ENCODE measurements around the gene PTPRT. TPM values are rescaled to one million over a fixed set of nuclear protein-coding genes. Genes with fewer than 3 reads are reported as not detected.

The PTPRT gene
- polyA plus RNA-seq, 3 donors = not detected

DNA sequence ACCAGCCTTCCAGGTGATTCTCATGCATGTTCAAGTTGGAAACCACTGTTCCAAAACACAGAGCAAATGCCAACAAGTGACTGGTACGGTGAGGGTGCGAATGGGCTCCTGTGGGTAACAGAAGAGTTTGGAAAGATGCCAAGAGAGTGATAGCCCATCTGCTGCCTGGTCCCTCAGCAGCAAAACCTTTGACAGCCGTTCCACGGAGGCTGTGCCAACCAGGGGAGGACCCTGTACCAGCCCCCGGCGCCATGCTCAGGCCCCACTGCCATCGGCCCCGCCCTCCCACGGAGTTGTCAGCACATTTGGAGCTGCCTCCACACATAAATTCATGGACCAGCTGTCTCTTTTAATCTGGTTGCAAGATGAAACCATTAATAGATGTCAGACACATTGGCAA lies 4.4 kb upstream of the PTPRT start:
- no peak for DNase-seq
- peaks cover 0 to 8% (median 0%) of the 10 kb centered on the region in 7 donors for H3K9me3 Mint-ChIP-seq
- no peak overlapping the region for H3K4me3 Mint-ChIP-seq
- peaks cover 20 to 26% (median 21%) of the 10 kb centered on the region in 3 donors for H3K27me3 Mint-ChIP-seq (ENCODE audit: low read depth in 3 of 3)
- H3K36me3 Mint-ChIP-seq = no peaks in the 10 kb centered on the region
- Histone ChIP-seq H3K9me3 (replicated peaks in 1 of 2; ENCODE audit: control insufficient read depth in 1 of 2, insufficient read depth in 1 of 2, low read length in 2 of 2) (no peaks in the 10 kb centered on the region), H3K79me2 (ENCODE audit: insufficient read depth, low read length) (no peaks in the 10 kb centered on the region), H3K27me3 (ENCODE audit: control insufficient read depth in 2 of 2, insufficient read depth in 2 of 2, low read length in 2 of 2) (peaks cover 0 to 19% of the 10 kb centered on the region in 2 donors), H3K9ac (ENCODE audit: insufficient read depth, low read length, poor library complexity, severe bottlenecking) (no peak overlapping the region), H3K27ac (ENCODE audit: low read depth in 1 of 2, low read length in 2 of 2) (no peak overlapping the region), H4K20me1 (ENCODE audit: insufficient read depth, low read length) (no peaks in the 10 kb centered on the region), H3K4me3 (replicated peaks in 1 of 3; ENCODE audit: low read depth in 2 of 3, low read length in 3 of 3) (no peak overlapping the region), H2AFZ (ENCODE audit: insufficient read depth, low read depth, low read length, poor library complexity, severe bottlenecking) (no peak overlapping the region), H3K4me1 (ENCODE audit: control insufficient read depth in 1 of 2, insufficient read depth in 2 of 2, low read length in 2 of 2) (no peaks in the 10 kb centered on the region), H3K36me3 (replicated peaks in 1 of 2; ENCODE audit: control insufficient read depth in 1 of 2, insufficient read depth in 2 of 2, low read length in 2 of 2) (no peaks in the 10 kb centered on the region), H3K4me2 (replicated peaks; ENCODE audit: extremely low read depth, low read length, poor library complexity, severe bottlenecking) (no peak overlapping the region)
- H3K4me1 Mint-ChIP-seq = no peaks in the 10 kb centered on the region
- intact Hi-C loops (cut with micrococcal nuclease) = no loop called here
- 87% methylated on average over 9 of the region's 9 CpGs for WGBS (ENCODE audit: insufficient coverage)
- H3K27ac Mint-ChIP-seq = no peak overlapping the region
- TF ChIP-seq, protein P1, sequence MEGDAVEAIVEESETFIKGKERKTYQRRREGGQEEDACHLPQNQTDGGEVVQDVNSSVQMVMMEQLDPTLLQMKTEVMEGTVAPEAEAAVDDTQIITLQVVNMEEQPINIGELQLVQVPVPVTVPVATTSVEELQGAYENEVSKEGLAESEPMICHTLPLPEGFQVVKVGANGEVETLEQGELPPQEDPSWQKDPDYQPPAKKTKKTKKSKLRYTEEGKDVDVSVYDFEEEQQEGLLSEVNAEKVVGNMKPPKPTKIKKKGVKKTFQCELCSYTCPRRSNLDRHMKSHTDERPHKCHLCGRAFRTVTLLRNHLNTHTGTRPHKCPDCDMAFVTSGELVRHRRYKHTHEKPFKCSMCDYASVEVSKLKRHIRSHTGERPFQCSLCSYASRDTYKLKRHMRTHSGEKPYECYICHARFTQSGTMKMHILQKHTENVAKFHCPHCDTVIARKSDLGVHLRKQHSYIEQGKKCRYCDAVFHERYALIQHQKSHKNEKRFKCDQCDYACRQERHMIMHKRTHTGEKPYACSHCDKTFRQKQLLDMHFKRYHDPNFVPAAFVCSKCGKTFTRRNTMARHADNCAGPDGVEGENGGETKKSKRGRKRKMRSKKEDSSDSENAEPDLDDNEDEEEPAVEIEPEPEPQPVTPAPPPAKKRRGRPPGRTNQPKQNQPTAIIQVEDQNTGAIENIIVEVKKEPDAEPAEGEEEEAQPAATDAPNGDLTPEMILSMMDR (IDR thresholded peaks at IDR 0.05) = no peak

- peaks cover 0 to 9% (median 0%) of the 10 kb centered on the region in 7 donors for H3K9me3 Mint-ChIP-seq
- peaks cover under 1 to 26% of the 10 kb centered on the region in 2 donors for H3K27me3 ChIP-seq (ENCODE audit: control insufficient read depth in 2 of 2, insufficient read depth in 2 of 2, low read length in 2 of 2)
- H3K79me2 ChIP-seq (ENCODE audit: insufficient read depth, low read length) = no peaks in the 10 kb centered on the region
- H3K27ac Mint-ChIP-seq = no peak overlapping the region
- H3K9ac ChIP-seq (ENCODE audit: insufficient read depth, low read length, poor library complexity, severe bottlenecking) = no peak overlapping the region
- peaks cover 26 to 32% (median 28%) of the 10 kb centered on the region in 3 donors for H3K27me3 Mint-ChIP-seq (ENCODE audit: low read depth in 3 of 3)
- H3K4me1 ChIP-seq (ENCODE audit: control insufficient read depth in 1 of 2, insufficient read depth in 2 of 2, low read length in 2 of 2) = no peaks in the 10 kb centered on the region
- TF ChIP-seq, protein P1 (IDR thresholded peaks at IDR 0.05) = no peak
- H3K4me3 ChIP-seq (replicated peaks in 1 of 3; ENCODE audit: low read depth in 2 of 3, low read length in 3 of 3) = no peak overlapping the region
- no peak overlapping the region for H2AFZ ChIP-seq (ENCODE audit: insufficient read depth, low read depth, low read length, poor library complexity, severe bottlenecking)
- no peaks in the 10 kb centered on the region for H3K4me1 Mint-ChIP-seq
- no peak overlapping the region for H3K4me3 Mint-ChIP-seq
- 100% methylated on average over 1 of the region's 3 CpGs for WGBS (ENCODE audit: insufficient coverage)
- peaks cover 0 to under 1% of the 10 kb centered on the region in 2 donors for H3K9me3 ChIP-seq (replicated peaks in 1 of 2; ENCODE audit: control insufficient read depth in 1 of 2, insufficient read depth in 1 of 2, low read length in 2 of 2)
- intact Hi-C loops (cut with micrococcal nuclease) = no loop called here
- H3K27ac ChIP-seq (ENCODE audit: low read depth in 1 of 2, low read length in 2 of 2) = no peak overlapping the region
- H3K4me2 ChIP-seq (replicated peaks; ENCODE audit: extremely low read depth, low read length, poor library complexity, severe bottlenecking) = no peak overlapping the region
- no peaks in the 10 kb centered on the region for H3K36me3 Mint-ChIP-seq
- DNase-seq = no peak
- no peaks in the 10 kb centered on the region for H3K36me3 ChIP-seq (replicated peaks in 1 of 2; ENCODE audit: control insufficient read depth in 1 of 2, insufficient read depth in 2 of 2, low read length in 2 of 2)
- no peaks in the 10 kb centered on the region for H4K20me1 ChIP-seq (ENCODE audit: insufficient read depth, low read length)
Observed at GRCh38 chr20:43193443-43193842, 3.7 kb upstream of the PTPRT start.

Measured in CD14-positive monocyte (primary cell).